Spleen (tissue), 13 donors: ENCODE measurements around the gene ZNF414. TPM values are rescaled to one million over a fixed set of nuclear protein-coding genes. Genes with fewer than 3 reads are reported as not detected.

Experiments
- DNase-seq: peaks from one replicate; pipeline ENCODE4 v3.0.0-alpha.2; 2020
- H3K27ac ChIP-seq, 8 donors: fragments of 200-600 bp; sonication (generic) in 7 of 8; 1 replicate in 4 of 8; 2 replicates in 4 of 8; pipeline versions ENCODE4 v1.5.0 to v1.8.0; 2016 to 2021; ENCODE audit warnings: inconsistent platforms in 4 of 8, mild to moderate bottlenecking in 4 of 8, moderate library complexity in 1 of 8
- H3K27me3 ChIP-seq, 7 donors: fragments of 200-600 bp; sonication (generic) in 6 of 7; replicated peaks in 1 of 7; 1 replicate in 4 of 7; 2 replicates in 3 of 7; pipeline versions ENCODE4 v1.5.0 to v1.8.0; 2016 to 2021; ENCODE audit warnings: inconsistent platforms in 3 of 7, mild to moderate bottlenecking in 1 of 7
- H3K36me3 ChIP-seq, 6 donors: fragments of 200-600 bp; sonication (generic) in 5 of 6; 1 replicate in 4 of 6; 2 replicates in 2 of 6; pipeline versions ENCODE4 v1.5.0 to v1.8.0; 2016 to 2021; ENCODE audit warnings: inconsistent platforms in 2 of 6
- H3K4me1 ChIP-seq, 6 donors: fragments of 200-600 bp; sonication (generic) in 5 of 6; 1 replicate in 3 of 6; 2 replicates in 3 of 6; pipeline versions ENCODE4 v1.5.0 to v1.8.0; 2016 to 2021; ENCODE audit warnings: inconsistent platforms in 3 of 6
- H3K4me3 ChIP-seq, 8 donors: fragments of 200-600 bp; sonication (generic) in 7 of 8; 1 replicate in 4 of 8; 2 replicates in 4 of 8; pipeline versions ENCODE4 v1.5.0 to v1.8.0; 2016 to 2021; ENCODE audit warnings: inconsistent platforms in 4 of 8, mild to moderate bottlenecking in 4 of 8, moderate library complexity in 2 of 8
- H3K9me3 ChIP-seq, 8 donors: fragments of 200-600 bp; sonication (generic) in 7 of 8; 1 replicate in 4 of 8; 2 replicates in 4 of 8; pipeline versions ENCODE4 v1.5.0 to v1.8.0; 2016 to 2021; ENCODE audit warnings: inconsistent platforms in 4 of 8
- CTCF ChIP-seq, 11 experiments: fragments of 200-600 bp in 7 of 11; fragments of 450-650 bp in 4 of 11; sonication (generic) in 4 of 11; IDR thresholded peaks in 8 of 11; conservative IDR thresholded peaks in 3 of 11; 1 replicate in 7 of 11; 2 replicates in 4 of 11; pipeline versions ENCODE4 v1.4.0 to v1.8.0; 2016 to 2021; ENCODE audit warnings: antibody characterized with exemption in 11 of 11, inconsistent platforms in 4 of 11, mild to moderate bottlenecking in 1 of 11
- POLR2A ChIP-seq, 3 donors: fragments of 450-650 bp; IDR thresholded peaks; one replicate each; pipeline ENCODE4 v1.5.1; 2017; ENCODE audit warnings: antibody characterized with exemption in 3 of 3, mild to moderate bottlenecking in 1 of 3
- POLR2AphosphoS5 ChIP-seq, 3 donors: sonication (generic); formaldehyde crosslinking; IDR thresholded peaks; one replicate each; pipeline ENCODE4 v1.5.1; 2017; ENCODE audit warnings: antibody characterized with exemption in 3 of 3
- WGBS, 5 donors: extraction: QIAGEN DNeasy Blood & Tissue Kit in 3 of 5; methylation state at CpG; one replicate each; pipeline versions ENCODE4 v1.1.5 to v1.1.7; 2013 to 2018; 5-methylcytosine and 5-hydroxymethylcytosine counted together
- intact Hi-C: fragments of 100-400 bp; cut with DNase I; formaldehyde crosslinking; loops from one replicate; pipeline ENCODE4 v1.15.0; 2023; ENCODE audit warnings: low total_unique reads
- long read RNA-seq, 2 donors: transcript quantifications; one replicate each; lab custom pipeline, GENCODE V29; 2026
- polyA plus RNA-seq, 3 donors: library from polyadenylated mRNA; stranded (reverse); fragments of 200-250 nt; gene quantifications; one replicate each; pipeline ENCODE4 v1.2.1, GENCODE V29; 2013
- total RNA-seq, 7 donors: library from RNA; depleted of rRNA in 3 of 7; stranded (reverse); fragments of >200 nt in 3 of 7; fragmentation: NEBNext Ultra II Directional in 4 of 7; extraction: Animal tissue kit (Norgen Biotek cat#: 25700) in 4 of 7; gene quantifications; one replicate each; pipeline versions ENCODE4 v1.1.0 to v1.2.1, GENCODE V29; 2016 to 2021
- donor health status: healthy with polysubstance abuse.
- donor health status: DM: no; HTN: no; CAD: no; lungs with moderate emphysema.
- donor health status: DM: no; HTN: no; CAD: no.
- donor health status: Bipolar disorder and iron deficiency.
- donor health status: healthy.
- donor health status: DM: no; HTN: no; CAD: no.
- donor health status: DM: yes; HTN: yes; CAD: no.

Gene ZNF414
- total RNA-seq = 10 to 100 TPM; 12.0 to 31.0 (median 26.6) TPM
- polyA plus RNA-seq = 10 to 100 TPM; 12.7 to 31.7 (median 15.8) TPM
- long read RNA-seq, donor 1, partial matches to known transcripts = 0 of 5 reads
- long read RNA-seq, donor 1, other reads (novel, unspliced or antisense) = 0 of 5 reads
- long read RNA-seq, donor 2, partial matches to known transcripts = 0 of 4 reads
- long read RNA-seq, donor 2, other reads (novel, unspliced or antisense) = 0 of 4 reads

- WGBS, 5 donors = 0 to 2% (median 1%) methylated on average over 29 to 70 of the region's 70 CpGs
- no peaks in the 10 kb centered on the region for H3K27me3 ChIP-seq
- intact Hi-C loops = loop anchor here (10.0 kb wide), 1 partner anchor 159 kb away; no protein-coding TSS in a partner anchor
- H3K9me3 ChIP-seq = no peaks in the 10 kb centered on the region
- peak; percentile 98 for DNase-seq
- TF ChIP-seq POLR2AphosphoS5 (IDR thresholded peaks at IDR 0.05) = peak; percentile 91 to 98 (median 97)
- peak in 5 of 11 experiments; percentile 20 to 44 (median 34) for TF ChIP-seq CTCF (IDR thresholded peaks at IDR 0.05 in 8 of 11, conservative IDR thresholded peaks at IDR 0.05 in 3 of 11)
- peak in 2 of 3 donors; percentile 40 to 88 for TF ChIP-seq POLR2A (IDR thresholded peaks at IDR 0.05)
- peak within 1 kb of the TSS; percentile 40 to 71 (median 56) for H3K4me3 ChIP-seq
- H3K27ac ChIP-seq = peak within 1 kb of the TSS; percentile 96 to 99 (median 98)
- peaks cover 0 to 32% (median 5%) of the 10 kb centered on the region in 6 donors for H3K36me3 ChIP-seq
- H3K4me1 ChIP-seq = peaks cover 24 to 73% (median 65%) of the 10 kb centered on the region in 6 donors
Measured at GRCh38 chr19:8513687-8514504, at the start of gene ZNF414. ZNF414 (minus strand) TSS chr19:8514167; CDS start chr19:8514046, 121 bp downstream.

GRCh38 chr19:8561075-8561764, 47.3 kb upstream of the ZNF414 start:
- peak overlapping the region in 2 of 8 donors; percentile 58 to 97 for H3K27ac ChIP-seq
- H3K36me3 ChIP-seq = peaks cover 0 to 55% (median 0%) of the 10 kb centered on the region in 6 donors
- DNase-seq = no peak
- 57 to 83% (median 59%) methylated on average over 2 of the region's 2 CpGs for WGBS, 5 donors
- no peak overlapping the region for H3K4me3 ChIP-seq
- no peaks in the 10 kb centered on the region for H3K9me3 ChIP-seq
- peaks cover 0 to 86% (median 35%) of the 10 kb centered on the region in 6 donors for H3K4me1 ChIP-seq
- H3K27me3 ChIP-seq = no peaks in the 10 kb centered on the region
- no peak for TF ChIP-seq CTCF (IDR thresholded peaks at IDR 0.05 in 8 of 11, conservative IDR thresholded peaks at IDR 0.05 in 3 of 11)
- no peak for TF ChIP-seq POLR2A (IDR thresholded peaks at IDR 0.05)
- TF ChIP-seq POLR2AphosphoS5 (IDR thresholded peaks at IDR 0.05) = no peak
- intact Hi-C loops = no loop called here

GRCh38 chr19:8558325-8558724, 44.4 kb upstream of the ZNF414 start:
- Histone ChIP-seq H3K4me1 (peaks cover 0 to 57% (median 12%) of the 10 kb centered on the region in 6 donors), H3K9me3 (no peaks in the 10 kb centered on the region), H3K4me3 (no peak overlapping the region), H3K27me3 (no peaks in the 10 kb centered on the region), H3K27ac (peak overlapping the region in 3 of 8 donors; percentile 24 to 46 (median 46)), H3K36me3 (peaks cover 0 to 80% (median 17%) of the 10 kb centered on the region in 6 donors)
- DNase-seq = no peak
- intact Hi-C loops = no loop called here
- TF ChIP-seq POLR2AphosphoS5 (IDR thresholded peaks at IDR 0.05) = no peak
- no peak for TF ChIP-seq CTCF (IDR thresholded peaks at IDR 0.05 in 8 of 11, conservative IDR thresholded peaks at IDR 0.05 in 3 of 11)
- WGBS, 5 donors = 64 to 89% (median 77%) methylated on average over 2 of the region's 2 CpGs
